RPMI8226 (cell line): ENCODE measurements around the gene ENOX1.

Source experiments
- DNase-seq: peaks from one replicate; pipeline ENCODE4 v3.0.0-alpha.2; 2015

ENOX1 gene

GRCh38 chr13:43230989-43231388, 555.8 kb downstream of the ENOX1 start:
- DNase-seq: no peak

- DNase-seq: no peak
Measured at GRCh38 chr13:43229506-43229905, 557.3 kb downstream of the ENOX1 start.

- DNase-seq: no peak
Measured at GRCh38 chr13:43227721-43228120, 559.1 kb downstream of the ENOX1 start.

GRCh38 chr13:43223216-43223615, 563.6 kb downstream of the ENOX1 start:
- DNase-seq: no peak

GRCh38 chr13:43222086-43222485, 564.7 kb downstream of the ENOX1 start:
- DNase-seq: no peak

- no peak for DNase-seq
Measured at GRCh38 chr13:43221611-43222010, 565.2 kb downstream of the ENOX1 start.

GRCh38 chr13:43220873-43221595, 565.7 kb downstream of the ENOX1 start:
- DNase-seq: no peak

- no peak for DNase-seq
Measured at GRCh38 chr13:43214124-43214523, 572.6 kb downstream of the ENOX1 start.

- DNase-seq: no peak
Measured at GRCh38 chr13:43206838-43207237, 579.9 kb downstream of the ENOX1 start.

- no peak for DNase-seq
Measured at GRCh38 chr13:43205416-43205815, 581.4 kb downstream of the ENOX1 start.

- DNase-seq: no peak
Measured at GRCh38 chr13:43204591-43204990, 582.2 kb downstream of the ENOX1 start.

- DNase-seq: no peak
Measured at GRCh38 chr13:43203781-43204180, 583.0 kb downstream of the ENOX1 start.

- no peak for DNase-seq
Measured at GRCh38 chr13:43200736-43201135, 586.0 kb downstream of the ENOX1 start.

GRCh38 chr13:43200307-43200706, 586.5 kb downstream of the ENOX1 start:
- DNase-seq: no peak

GRCh38 chr13:43196750-43197370, 589.9 kb downstream of the ENOX1 start:
- no peak for DNase-seq

- no peak for DNase-seq
Measured at GRCh38 chr13:43196086-43196621, 590.6 kb downstream of the ENOX1 start.

- no peak for DNase-seq
Measured at GRCh38 chr13:43195551-43195950, 591.2 kb downstream of the ENOX1 start.

GRCh38 chr13:43195112-43195511, 591.7 kb downstream of the ENOX1 start:
- no peak for DNase-seq

GRCh38 chr13:43193789-43194420, 592.9 kb downstream of the ENOX1 start:
- DNase-seq: peak; percentile 7

- DNase-seq: no peak
Measured at GRCh38 chr13:43191546-43191945, 595.2 kb downstream of the ENOX1 start.

- DNase-seq: no peak
Measured at GRCh38 chr13:43185226-43185625, 601.5 kb downstream of the ENOX1 start.

GRCh38 chr13:43180837-43181236, 605.9 kb downstream of the ENOX1 start:
- DNase-seq: no peak

GRCh38 chr13:43180036-43180660, 606.6 kb downstream of the ENOX1 start:
- DNase-seq: no peak

GRCh38 chr13:43171489-43171888, 615.3 kb downstream of the ENOX1 start:
- DNase-seq: no peak
